NCI-H1436 (cell line): ENCODE data around the gene MYO5A.
"Not testable (repeated sequence)": the region's sequence is repeated elsewhere in the genome, so short reads cannot be mapped to it uniquely, and the experiment has no call there.

ENCODE experiments used
- DNase-seq: peaks from one replicate; lab custom pipeline; 2025; lab: John Stamatoyannopoulos, UW

Gene MYO5A

GRCh38 chr15:52463638-52464037, 65.0 kb downstream of the MYO5A start:
- no peak for DNase-seq

GRCh38 chr15:52462806-52463360, 65.8 kb downstream of the MYO5A start:
- DNase-seq: no peak

GRCh38 chr15:52459701-52460100, 69.0 kb downstream of the MYO5A start:
- DNase-seq: not testable (repeated sequence)

- not testable (repeated sequence) for DNase-seq
Observed at GRCh38 chr15:52459265-52459664, 69.4 kb downstream of the MYO5A start.

GRCh38 chr15:52448011-52448890, 80.4 kb downstream of the MYO5A start:
- no peak for DNase-seq

GRCh38 chr15:52445954-52446353, 82.7 kb downstream of the MYO5A start:
- no peak for DNase-seq

- no peak for DNase-seq
Observed at GRCh38 chr15:52445553-52445952, 83.1 kb downstream of the MYO5A start.

- DNase-seq: not testable (repeated sequence)
Observed at GRCh38 chr15:52443205-52443604, 85.5 kb downstream of the MYO5A start.

- DNase-seq: no peak
Observed at GRCh38 chr15:52441841-52442240, 86.8 kb downstream of the MYO5A start.

- no peak for DNase-seq
Observed at GRCh38 chr15:52440946-52441345, 87.7 kb downstream of the MYO5A start.

- DNase-seq: no peak
Observed at GRCh38 chr15:52440414-52440813, 88.3 kb downstream of the MYO5A start.

GRCh38 chr15:52439470-52439869, 89.2 kb downstream of the MYO5A start:
- no peak for DNase-seq

GRCh38 chr15:52439042-52439441, 89.6 kb downstream of the MYO5A start:
- not testable (repeated sequence) for DNase-seq

GRCh38 chr15:52438047-52438446, 90.6 kb downstream of the MYO5A start:
- no peak for DNase-seq

- no peak for DNase-seq
Observed at GRCh38 chr15:52437646-52438045, 91.0 kb downstream of the MYO5A start.

GRCh38 chr15:52436981-52437380, 91.7 kb downstream of the MYO5A start:
- no peak for DNase-seq

- DNase-seq: no peak
Observed at GRCh38 chr15:52434885-52435284, 93.8 kb downstream of the MYO5A start.

- DNase-seq: no peak
Observed at GRCh38 chr15:52428297-52428696, 100.4 kb downstream of the MYO5A start.

- DNase-seq: no peak
Observed at GRCh38 chr15:52427804-52428203, 100.9 kb downstream of the MYO5A start.

GRCh38 chr15:52424856-52425431, 103.7 kb downstream of the MYO5A start:
- DNase-seq: no peak

- DNase-seq: peak; percentile 50
Observed at GRCh38 chr15:52423852-52424251, 104.8 kb downstream of the MYO5A start.

- no peak for DNase-seq
Observed at GRCh38 chr15:52422001-52422400, 106.7 kb downstream of the MYO5A start.

GRCh38 chr15:52421029-52421428, 107.7 kb downstream of the MYO5A start:
- DNase-seq: no peak
